GM12891 (cell line): Measurements from ENCODE around the gene VWF.
"Not testable (repeated sequence)": the region's sequence is repeated elsewhere in the genome, so short reads cannot be mapped to it uniquely, and the experiment has no call there.

ENCODE experiments used
- POLR2AphosphoS5 ChIP-seq: IDR thresholded peaks from 2 replicates; pipeline ENCODE4 v1.6.1; 2011; ENCODE audit warnings: low read depth, low read length, control low read depth
- POU2F2 ChIP-seq: IDR thresholded peaks from 2 replicates; pipeline ENCODE4 v1.6.1; 2011; ENCODE audit warnings: low read depth, mild to moderate bottlenecking, control low read depth, low read length, moderate library complexity

- TF ChIP-seq POU2F2, POLR2AphosphoS5: not testable (repeated sequence)
Measured at GRCh38 chr12:6025703-6026298, 98.7 kb downstream of the VWF start.
